GM10248 (cell line): ENCODE measurements around the gene SKA2.

Experiments used
- CTCF ChIA-PET: fragments of 300-600 bp; sonication (Branson Sonifier 250); formaldehyde crosslinking; extraction: SDS; loops from one replicate; lab custom pipeline; 2021; ENCODE audit warnings: antibody characterized with exemption; lab: Yijun Ruan, JAX
- POLR2A ChIA-PET: fragments of 350-650 bp; sonication (Branson Sonifier 250); formaldehyde crosslinking; extraction: SDS; loops from one replicate; lab custom pipeline; 2020; ENCODE audit warnings: antibody characterized with exemption; lab: Yijun Ruan, JAX
- DNase-seq: peaks from one replicate; pipeline ENCODE4 v3.0.0; 2012; ENCODE audit errors: extremely low spot score
- CTCF ChIP-seq: IDR thresholded peaks from 2 replicates; pipeline ENCODE4 v1.5.1; 2012; ENCODE audit warnings: mild to moderate bottlenecking, low read depth; ENCODE audit errors: extremely low read depth, missing control alignments, control extremely low read depth

Gene SKA2

GRCh38 chr17:59154721-59155438, at the start of gene SKA2:
SKA2 (minus strand) TSS chr17:59155186; CDS start chr17:59155163, 23 bp downstream.
- ChIA-PET POLR2A (interaction anchor here (0.6 to 1.5 kb wide), 7 partner anchors 18 to 1196 kb away, joined by 3 to 8 read pairs (median 3); partner anchors contain the start of genes SMG8 and SUPT4H1), CTCF (interaction anchor here (0.9 to 1.3 kb wide), 4 partner anchors 8 to 65 kb away, joined by 3 to 4 read pairs (median 3); partner anchors contain the start of gene GDPD1)
- DNase-seq, result no peak
- no peak for TF ChIP-seq CTCF

GRCh38 chr17:59202320-59202719, 47.3 kb upstream of the SKA2 start:
- ChIA-PET CTCF (interaction anchor here (1.1 kb wide), 1 partner anchor 19 kb away, joined by 3 read pairs; no protein-coding TSS in a partner anchor), POLR2A (no interaction called here)
- TF ChIP-seq CTCF, result no peak

GRCh38 chr17:59199398-59199797, 44.4 kb upstream of the SKA2 start:
- DNase-seq, result no peak
- ChIA-PET CTCF (no interaction called here), POLR2A (no interaction called here)
- TF ChIP-seq CTCF, result no peak

More at GRCh38 chr17:59202320-59202719, 47.3 kb upstream of the SKA2 start:
- DNase-seq, result no peak

- ChIA-PET POLR2A (no interaction called here), CTCF (interaction anchor here (1.5 kb wide), 1 partner anchor 17 kb away, joined by 3 read pairs; no protein-coding TSS in a partner anchor)
- DNase-seq, result no peak
- no peak for TF ChIP-seq CTCF
Measured at GRCh38 chr17:59193336-59193862, 38.4 kb upstream of the SKA2 start.

GRCh38 chr17:59190806-59191205, 35.8 kb upstream of the SKA2 start:
- no peak for TF ChIP-seq CTCF
- CTCF ChIA-PET, result interaction anchor here (1.2 to 2.0 kb wide), 2 partner anchors 12 to 25 kb away, joined by 3 to 5 read pairs; no protein-coding TSS in a partner anchor
- DNase-seq, result no peak
- POLR2A ChIA-PET, result no interaction called here

GRCh38 chr17:59186850-59187249, 31.9 kb upstream of the SKA2 start:
- CTCF ChIA-PET, result interaction anchor here (1.3 kb wide), 1 partner anchor 11 kb away, joined by 4 read pairs; no protein-coding TSS in a partner anchor
- no peak for TF ChIP-seq CTCF
- DNase-seq, result no peak
- POLR2A ChIA-PET, result no interaction called here
